DND-41 (cell line): Measurements from ENCODE around the gene PMPCA.

ENCODE experiments used
- ATAC-seq: fragments of 200-7000 bp; cut with Tn5 transposase; 3 replicates; pipeline ENCODE4 v1.9.1; 2021; ENCODE audit warnings: low read depth; ENCODE audit not compliant: insufficient read depth
- DNase-seq: peaks from one replicate; pipeline ENCODE4 v3.0.0-alpha.2; 2020
- H2AFZ ChIP-seq: 2 replicates; pipeline ENCODE4 v1.6.0; 2012; ENCODE audit warnings: low read depth, low read length
- H3K27ac ChIP-seq: 2 replicates; pipeline ENCODE4 v1.5.1; 2012; ENCODE audit warnings: low read length, inconsistent platforms
- H3K27me3 ChIP-seq: fragments of 200-600 bp; sonication (generic); 2 replicates; pipeline ENCODE4 v1.6.0; 2012; ENCODE audit warnings: low read length, mild to moderate bottlenecking, inconsistent platforms; ENCODE audit not compliant: insufficient read depth, poor library complexity
- H3K36me3 ChIP-seq: 2 replicates; pipeline ENCODE4 v1.5.1; 2012; ENCODE audit warnings: low read length, inconsistent platforms; ENCODE audit not compliant: insufficient read depth
- H3K4me1 ChIP-seq: 2 replicates; pipeline ENCODE4 v1.5.1; 2012; ENCODE audit warnings: mild to moderate bottlenecking, low read length; ENCODE audit not compliant: insufficient read depth
- H3K4me2 ChIP-seq: 2 replicates; pipeline ENCODE4 v1.6.0; 2012; ENCODE audit warnings: mild to moderate bottlenecking, moderate library complexity, low read length, inconsistent platforms; ENCODE audit not compliant: insufficient read depth
- H3K4me3 ChIP-seq, 2 experiments: fragments of 200-600 bp in 1 of 2; shearing (Covaris generic) in 1 of 2; 2 replicates each; pipeline ENCODE4 v1.5.1; 2012 to 2016; ENCODE audit warnings: inconsistent platforms in 2 of 2, low read length in 2 of 2, mild to moderate bottlenecking in 2 of 2, low read depth in 1 of 2, moderate library complexity in 1 of 2
- H3K79me2 ChIP-seq: 2 replicates; pipeline ENCODE4 v1.6.0; 2012; ENCODE audit warnings: low read length, inconsistent platforms; ENCODE audit not compliant: insufficient read depth
- H3K9ac ChIP-seq: 2 replicates; pipeline ENCODE4 v1.6.0; 2012; ENCODE audit warnings: low read depth, mild to moderate bottlenecking, inconsistent platforms, low read length, moderate library complexity
- H3K9me3 ChIP-seq: 2 replicates; pipeline ENCODE4 v1.5.1; 2012; ENCODE audit warnings: low read length, moderate library complexity, mild to moderate bottlenecking, inconsistent platforms; ENCODE audit not compliant: insufficient read depth, severe bottlenecking
- H4K20me1 ChIP-seq: 2 replicates; pipeline ENCODE4 v1.6.0; 2012; ENCODE audit warnings: low read length; ENCODE audit not compliant: insufficient read depth
- EZH2 ChIP-seq: IDR thresholded peaks from 3 replicates; pipeline ENCODE4 v1.6.1; 2012; ENCODE audit warnings: borderline replicate concordance, low read depth, mild to moderate bottlenecking, moderate library complexity, low read length, inconsistent platforms; ENCODE audit not compliant: severe bottlenecking
- TF ChIP-seq, protein P1 (sequence below): IDR thresholded peaks from 2 replicates; pipeline ENCODE4 v1.5.1; 2012; ENCODE audit warnings: borderline replicate concordance, low read length, moderate library complexity, mild to moderate bottlenecking; ENCODE audit not compliant: poor library complexity, severe bottlenecking; ENCODE audit errors: extremely low read depth

The PMPCA gene

DNA sequence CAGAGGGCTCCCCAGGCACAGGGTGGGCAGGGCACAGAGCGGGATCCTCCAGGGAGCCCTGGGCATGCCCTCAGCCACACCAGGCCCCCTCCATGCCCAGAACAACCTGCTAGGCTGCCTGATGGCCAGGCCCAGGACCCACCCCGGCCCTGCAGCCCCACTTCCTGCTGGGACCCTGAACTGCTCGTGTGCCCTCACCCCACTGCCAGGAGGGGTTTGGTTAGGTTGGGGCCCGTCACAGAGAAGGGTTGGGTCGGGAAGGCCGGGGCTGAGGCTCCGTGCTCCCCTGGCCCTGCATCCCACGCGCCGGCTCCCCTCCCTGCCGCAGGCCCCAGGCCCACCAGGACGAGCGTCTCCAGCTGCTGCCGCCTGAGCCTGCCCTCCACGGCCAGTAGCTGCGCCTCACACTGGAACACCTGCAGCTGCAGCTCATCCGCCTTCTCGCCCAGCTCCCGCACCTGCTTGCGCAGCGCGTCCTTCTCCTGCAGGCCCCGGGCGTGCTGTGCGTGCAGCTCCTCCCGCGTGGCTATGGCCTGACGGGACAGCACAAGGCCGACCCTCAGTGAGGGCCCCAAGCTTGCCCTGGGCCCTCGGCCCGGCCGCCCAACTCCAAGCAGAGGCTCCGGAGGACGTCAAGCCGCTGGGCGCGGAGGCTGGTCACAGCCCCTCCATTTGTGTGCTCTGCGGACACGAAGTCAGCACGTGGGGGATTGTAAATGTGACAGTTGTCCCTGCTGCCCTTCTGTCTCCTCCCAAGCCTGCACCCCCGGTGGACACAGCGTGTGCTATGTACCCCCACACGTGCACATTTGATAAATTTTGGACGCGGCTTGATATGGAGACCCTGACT lies 42.9 kb upstream of the PMPCA start:
- peaks cover 31% of the 10 kb centered on the region for H3K36me3 ChIP-seq
- DNase-seq = no peak
- H3K4me2 ChIP-seq = no peak overlapping the region
- TF ChIP-seq EZH2 = no peak
- TF ChIP-seq, protein P1, sequence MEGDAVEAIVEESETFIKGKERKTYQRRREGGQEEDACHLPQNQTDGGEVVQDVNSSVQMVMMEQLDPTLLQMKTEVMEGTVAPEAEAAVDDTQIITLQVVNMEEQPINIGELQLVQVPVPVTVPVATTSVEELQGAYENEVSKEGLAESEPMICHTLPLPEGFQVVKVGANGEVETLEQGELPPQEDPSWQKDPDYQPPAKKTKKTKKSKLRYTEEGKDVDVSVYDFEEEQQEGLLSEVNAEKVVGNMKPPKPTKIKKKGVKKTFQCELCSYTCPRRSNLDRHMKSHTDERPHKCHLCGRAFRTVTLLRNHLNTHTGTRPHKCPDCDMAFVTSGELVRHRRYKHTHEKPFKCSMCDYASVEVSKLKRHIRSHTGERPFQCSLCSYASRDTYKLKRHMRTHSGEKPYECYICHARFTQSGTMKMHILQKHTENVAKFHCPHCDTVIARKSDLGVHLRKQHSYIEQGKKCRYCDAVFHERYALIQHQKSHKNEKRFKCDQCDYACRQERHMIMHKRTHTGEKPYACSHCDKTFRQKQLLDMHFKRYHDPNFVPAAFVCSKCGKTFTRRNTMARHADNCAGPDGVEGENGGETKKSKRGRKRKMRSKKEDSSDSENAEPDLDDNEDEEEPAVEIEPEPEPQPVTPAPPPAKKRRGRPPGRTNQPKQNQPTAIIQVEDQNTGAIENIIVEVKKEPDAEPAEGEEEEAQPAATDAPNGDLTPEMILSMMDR = no peak
- no peak overlapping the region for H3K27ac ChIP-seq
- ATAC-seq = no peak
- H3K4me3 ChIP-seq = no peak overlapping the region
- H3K9me3 ChIP-seq = no peaks in the 10 kb centered on the region
- H3K27me3 ChIP-seq = no peaks in the 10 kb centered on the region
- H3K79me2 ChIP-seq = peaks cover 28% of the 10 kb centered on the region
- H4K20me1 ChIP-seq = peaks cover 60% of the 10 kb centered on the region
- no peak overlapping the region for H3K9ac ChIP-seq
- H2AFZ ChIP-seq = no peak overlapping the region
- H3K4me1 ChIP-seq = peaks cover 21% of the 10 kb centered on the region

DNA sequence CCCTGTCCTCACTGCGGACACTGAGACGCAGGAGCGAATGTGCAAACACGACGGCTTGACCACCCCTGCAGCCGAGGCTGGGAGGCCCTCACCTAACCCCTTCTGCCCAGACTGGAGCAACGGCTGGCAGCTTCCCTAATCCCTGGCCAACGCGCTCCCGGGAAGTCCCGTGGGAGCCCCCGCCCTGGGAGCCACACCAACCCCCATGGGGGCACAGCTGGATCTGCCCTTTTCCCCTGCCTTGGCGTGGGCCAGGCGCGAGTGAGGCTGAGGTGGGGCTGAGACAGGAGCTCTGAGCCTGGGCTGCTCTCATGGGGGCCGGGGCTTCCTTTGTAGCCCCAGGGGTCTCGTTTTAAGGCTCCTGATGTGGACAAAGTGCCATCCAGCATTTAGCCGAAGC lies 42.3 kb upstream of the PMPCA start:
- Histone ChIP-seq H3K79me2 (peaks cover 25% of the 10 kb centered on the region), H3K36me3 (peaks cover 31% of the 10 kb centered on the region), H3K27me3 (no peaks in the 10 kb centered on the region), H3K27ac (no peak overlapping the region), H2AFZ (no peak overlapping the region), H3K9me3 (no peaks in the 10 kb centered on the region), H3K4me3 (no peak overlapping the region), H3K9ac (no peak overlapping the region), H3K4me1 (peaks cover 16% of the 10 kb centered on the region), H3K4me2 (no peak overlapping the region), H4K20me1 (peaks cover 55% of the 10 kb centered on the region)
- TF ChIP-seq, protein P1 = no peak
- TF ChIP-seq EZH2 = no peak
- ATAC-seq = no peak
- no peak for DNase-seq

- no peak for ATAC-seq
- H3K27ac ChIP-seq = no peak overlapping the region
- no peak for DNase-seq
- peaks cover 11% of the 10 kb centered on the region for H3K79me2 ChIP-seq
- peaks cover 2% of the 10 kb centered on the region; the same call in 1 of the 2 replicates for H3K4me1 ChIP-seq
- H3K4me3 ChIP-seq = no peak overlapping the region
- no peaks in the 10 kb centered on the region for H3K9me3 ChIP-seq
- H2AFZ ChIP-seq = no peak overlapping the region
- TF ChIP-seq, protein P1 = no peak
- no peak for TF ChIP-seq EZH2
- no peak overlapping the region for H3K9ac ChIP-seq
- H3K36me3 ChIP-seq = peaks cover 18% of the 10 kb centered on the region
- no peaks in the 10 kb centered on the region for H3K27me3 ChIP-seq
- peaks cover 42% of the 10 kb centered on the region for H4K20me1 ChIP-seq
- no peak overlapping the region for H3K4me2 ChIP-seq
Measured at GRCh38 chr9:136370037-136370436, 40.4 kb upstream of the PMPCA start.
